Astrocyte (in vitro differentiated cells and primary cell): ENCODE data around the gene CYP4A22. TPM values are rescaled to one million over a fixed set of nuclear protein-coding genes. Genes with fewer than 3 reads are reported as not detected.

ENCODE experiments used
- DNase-seq: peaks from one replicate; pipeline ENCODE4 v3.0.0-alpha.2; 2010; ENCODE audit warnings: low read depth
- FAIRE-seq: peaks from 2 replicates; lab custom pipeline; 2011; peaks lifted over from hg19 to GRCh38; lab: Jason Lieb, UNC
- H2AFZ ChIP-seq: 2 replicates; pipeline ENCODE4 v1.6.0; 2012; ENCODE audit warnings: low read depth, low read length, inconsistent platforms
- H3K27ac ChIP-seq: 2 replicates; pipeline ENCODE4 v1.5.1; 2011; ENCODE audit warnings: low read depth, low read length, inconsistent platforms
- H3K27me3 ChIP-seq: 2 replicates; pipeline ENCODE4 v1.6.0; 2011; ENCODE audit warnings: low read length, inconsistent platforms; ENCODE audit not compliant: insufficient read depth
- H3K36me3 ChIP-seq: 2 replicates; pipeline ENCODE4 v1.5.1; 2011; ENCODE audit warnings: low read length, inconsistent platforms; ENCODE audit not compliant: insufficient read depth
- H3K4me1 ChIP-seq: 2 replicates; pipeline ENCODE4 v1.5.1; 2011; ENCODE audit warnings: low read length, inconsistent platforms; ENCODE audit not compliant: insufficient read depth
- H3K4me2 ChIP-seq: 2 replicates; pipeline ENCODE4 v1.6.0; 2012; ENCODE audit warnings: low read length, inconsistent platforms
- H3K4me3 ChIP-seq: 2 replicates; pipeline ENCODE4 v1.5.1; 2011; ENCODE audit warnings: low read depth, mild to moderate bottlenecking, low read length, inconsistent platforms; ENCODE audit not compliant: insufficient read depth
- H3K79me2 ChIP-seq: 2 replicates; pipeline ENCODE4 v1.6.0; 2012; ENCODE audit warnings: mild to moderate bottlenecking, low read length, inconsistent platforms; ENCODE audit not compliant: insufficient read depth
- H3K9ac ChIP-seq: 2 replicates; pipeline ENCODE4 v1.6.0; 2012; ENCODE audit warnings: mild to moderate bottlenecking, low read length, inconsistent platforms
- H3K9me3 ChIP-seq: 2 replicates; pipeline ENCODE4 v1.5.1; 2012; ENCODE audit warnings: low read depth, mild to moderate bottlenecking, low read length, inconsistent platforms; ENCODE audit not compliant: insufficient read depth
- H4K20me1 ChIP-seq: 2 replicates; pipeline ENCODE4 v1.6.0; 2012; ENCODE audit warnings: low read length, inconsistent platforms; ENCODE audit not compliant: insufficient read depth
- H3K27ac Mint-ChIP-seq: one replicate; pipeline ENCODE4 v1.8.0; 2021; ENCODE audit warnings: mild to moderate bottlenecking, mixed read lengths; ENCODE audit not compliant: unreplicated experiment
- H3K27me3 Mint-ChIP-seq: one replicate; pipeline ENCODE4 v1.8.0; 2021; ENCODE audit warnings: low read depth, mixed read lengths; ENCODE audit not compliant: unreplicated experiment
- H3K36me3 Mint-ChIP-seq: one replicate; pipeline ENCODE4 v1.8.0; 2021; ENCODE audit warnings: low read depth, mixed read lengths; ENCODE audit not compliant: unreplicated experiment
- H3K4me1 Mint-ChIP-seq: one replicate; pipeline ENCODE4 v1.8.0; 2021; ENCODE audit warnings: low read depth, mixed read lengths; ENCODE audit not compliant: unreplicated experiment
- H3K4me3 Mint-ChIP-seq: one replicate; pipeline ENCODE4 v1.8.0; 2021; ENCODE audit warnings: mild to moderate bottlenecking, moderate library complexity, mixed read lengths; ENCODE audit not compliant: unreplicated experiment
- H3K9me3 Mint-ChIP-seq: one replicate; pipeline ENCODE4 v1.8.0; 2021; ENCODE audit warnings: mild to moderate bottlenecking, mixed read lengths; ENCODE audit not compliant: unreplicated experiment
- EZH2 ChIP-seq: IDR thresholded peaks from 2 replicates; pipeline ENCODE4 v1.6.1; 2012; ENCODE audit warnings: mild to moderate bottlenecking, low read length, inconsistent platforms; ENCODE audit not compliant: insufficient read depth
- total RNA-seq: library from RNA; stranded (reverse); gene quantifications from 2 replicates; pipeline ENCODE4 v1.2.1, GENCODE V29; 2021
- TF ChIP-seq, protein P1 (sequence below): IDR thresholded peaks from 2 replicates; pipeline ENCODE4 v1.5.1; 2011; ENCODE audit warnings: low read depth, mild to moderate bottlenecking, inconsistent platforms, low read length, moderate library complexity; ENCODE audit not compliant: insufficient read depth

The CYP4A22 gene
- total RNA-seq, 1 donor from 2014 or later, result not detected

DNA sequence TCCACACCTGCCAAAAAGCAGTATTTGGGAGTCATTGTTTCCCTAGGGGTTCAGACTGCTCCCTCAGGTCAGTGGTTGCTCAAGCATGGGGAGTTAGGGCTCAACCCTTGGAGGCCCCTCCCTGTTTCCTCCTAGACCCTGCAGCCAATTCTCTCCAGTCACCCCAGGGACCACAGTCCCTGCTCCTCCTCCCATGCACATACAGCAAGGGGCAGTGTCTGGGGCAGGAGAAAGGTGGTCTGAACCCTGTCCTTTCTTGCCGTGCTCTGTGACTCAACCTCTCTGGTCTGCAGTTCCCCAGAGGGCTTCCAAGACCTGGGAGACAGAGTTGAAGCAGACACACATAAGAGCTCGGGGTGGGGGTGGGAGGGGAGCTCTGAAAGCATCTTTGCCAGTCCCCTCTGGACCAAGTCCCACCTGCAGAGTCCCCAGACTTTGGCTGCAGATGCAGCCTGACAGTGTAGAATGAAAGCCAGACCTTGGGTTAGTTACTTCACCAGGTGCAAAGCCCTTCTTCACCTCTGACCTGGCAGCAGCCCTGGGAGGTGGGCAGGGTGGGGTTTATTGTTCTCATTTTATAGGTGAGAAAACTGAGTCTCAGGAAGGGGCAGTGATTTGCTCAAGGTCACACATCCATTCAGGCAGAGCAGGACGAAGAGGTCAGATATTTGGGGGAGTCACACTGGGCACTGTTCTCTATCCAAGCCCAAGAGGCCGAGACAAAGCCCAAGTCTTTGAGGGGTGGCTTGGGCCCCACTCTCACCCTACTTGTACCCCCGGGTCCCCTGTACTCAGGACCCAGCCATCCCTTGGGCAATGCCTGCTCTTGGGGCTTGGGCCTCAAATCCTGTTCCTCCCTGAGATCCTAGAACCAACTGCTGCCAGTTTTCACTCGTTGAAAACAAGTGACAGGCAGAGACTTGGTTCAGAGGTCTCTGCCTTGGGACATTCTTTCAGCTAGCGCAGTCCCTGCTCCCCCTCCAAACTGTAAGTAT, 51.8 kb downstream of the CYP4A22 start:
- H2AFZ ChIP-seq, result no peak overlapping the region
- peaks cover 6% of the 10 kb centered on the region for H3K4me1 ChIP-seq
- peaks cover 20% of the 10 kb centered on the region for H3K4me1 Mint-ChIP-seq
- no peaks in the 10 kb centered on the region for H3K27me3 ChIP-seq
- H3K79me2 ChIP-seq, result no peaks in the 10 kb centered on the region
- H3K4me3 ChIP-seq, result no peak overlapping the region
- no peak overlapping the region for H3K4me2 ChIP-seq
- H4K20me1 ChIP-seq, result no peaks in the 10 kb centered on the region
- peaks cover 3% of the 10 kb centered on the region for H3K36me3 Mint-ChIP-seq
- H3K27ac ChIP-seq, result no peak overlapping the region
- DNase-seq (no peak), FAIRE-seq (no peak)
- H3K9me3 Mint-ChIP-seq, result peaks cover 2% of the 10 kb centered on the region
- TF ChIP-seq EZH2, result no peak
- TF ChIP-seq, protein P1, sequence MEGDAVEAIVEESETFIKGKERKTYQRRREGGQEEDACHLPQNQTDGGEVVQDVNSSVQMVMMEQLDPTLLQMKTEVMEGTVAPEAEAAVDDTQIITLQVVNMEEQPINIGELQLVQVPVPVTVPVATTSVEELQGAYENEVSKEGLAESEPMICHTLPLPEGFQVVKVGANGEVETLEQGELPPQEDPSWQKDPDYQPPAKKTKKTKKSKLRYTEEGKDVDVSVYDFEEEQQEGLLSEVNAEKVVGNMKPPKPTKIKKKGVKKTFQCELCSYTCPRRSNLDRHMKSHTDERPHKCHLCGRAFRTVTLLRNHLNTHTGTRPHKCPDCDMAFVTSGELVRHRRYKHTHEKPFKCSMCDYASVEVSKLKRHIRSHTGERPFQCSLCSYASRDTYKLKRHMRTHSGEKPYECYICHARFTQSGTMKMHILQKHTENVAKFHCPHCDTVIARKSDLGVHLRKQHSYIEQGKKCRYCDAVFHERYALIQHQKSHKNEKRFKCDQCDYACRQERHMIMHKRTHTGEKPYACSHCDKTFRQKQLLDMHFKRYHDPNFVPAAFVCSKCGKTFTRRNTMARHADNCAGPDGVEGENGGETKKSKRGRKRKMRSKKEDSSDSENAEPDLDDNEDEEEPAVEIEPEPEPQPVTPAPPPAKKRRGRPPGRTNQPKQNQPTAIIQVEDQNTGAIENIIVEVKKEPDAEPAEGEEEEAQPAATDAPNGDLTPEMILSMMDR, result no peak
- H3K27ac Mint-ChIP-seq, result no peak overlapping the region
- H3K9me3 ChIP-seq, result no peaks in the 10 kb centered on the region
- peaks cover 43% of the 10 kb centered on the region for H3K27me3 Mint-ChIP-seq
- H3K36me3 ChIP-seq, result no peaks in the 10 kb centered on the region
- H3K9ac ChIP-seq, result no peak overlapping the region
- H3K4me3 Mint-ChIP-seq, result no peak overlapping the region

DNA sequence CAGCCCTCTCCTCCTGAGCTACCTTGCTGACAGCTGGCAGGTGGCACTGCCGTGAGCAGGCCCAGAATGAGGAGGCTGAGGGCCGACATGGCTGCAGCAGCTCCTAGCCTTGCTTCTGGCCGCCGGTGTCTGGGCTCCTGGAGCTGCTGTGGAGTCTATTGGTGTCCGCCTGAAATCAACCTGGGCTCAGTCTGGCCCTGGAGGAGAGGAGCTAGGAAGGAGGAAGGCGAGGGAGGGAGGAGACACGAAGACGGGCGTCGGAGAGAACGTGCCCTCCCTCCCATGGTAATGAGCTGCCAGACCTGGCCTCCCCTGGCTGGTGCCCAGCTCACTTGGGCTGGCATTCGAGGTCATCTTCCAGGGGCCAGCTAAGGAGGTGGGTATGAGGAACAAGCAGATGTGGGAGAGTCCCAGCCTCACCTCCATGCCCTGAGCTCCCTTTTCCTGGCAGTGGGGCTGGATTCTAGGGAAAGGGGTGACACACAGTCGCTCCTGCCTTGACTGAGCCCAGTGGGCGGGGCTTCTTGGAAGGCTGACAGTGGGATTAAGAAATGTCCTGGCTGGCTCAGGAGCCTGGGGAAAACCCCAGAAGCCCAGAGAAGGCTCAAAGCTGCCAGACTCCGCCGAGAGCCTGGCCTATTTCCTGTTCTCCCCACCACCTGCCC, 52.7 kb downstream of the CYP4A22 start, which contains the start of gene PDZK1IP1:
Gene PDZK1IP1 (minus strand): TSS at position 193 of the 665 bp plus-strand sequence. CDS start 104 bp downstream, at position 89.
- Histone ChIP-seq H3K4me3 (no peak within 1 kb of the TSS), H2AFZ (peak within 1 kb of the TSS; percentile 60), H3K79me2 (no peaks in the 10 kb centered on the region), H3K4me1 (peaks cover 6% of the 10 kb centered on the region), H3K4me2 (no peak within 1 kb of the TSS), H3K27me3 (peaks cover 7% of the 10 kb centered on the region), H3K9ac (no peak within 1 kb of the TSS), H3K27ac (no peak within 1 kb of the TSS), H3K9me3 (no peaks in the 10 kb centered on the region), H4K20me1 (no peaks in the 10 kb centered on the region), H3K36me3 (no peaks in the 10 kb centered on the region)
- Mint-ChIP-seq H3K9me3 (peaks cover 2% of the 10 kb centered on the region), H3K36me3 (peaks cover 3% of the 10 kb centered on the region), H3K27me3 (peaks cover 46% of the 10 kb centered on the region), H3K27ac (peak within 1 kb of the TSS; percentile 26), H3K4me3 (no peak within 1 kb of the TSS), H3K4me1 (peaks cover 20% of the 10 kb centered on the region)
- no peak for FAIRE-seq
- TF ChIP-seq EZH2, result no peak
- TF ChIP-seq, protein P1, result no peak
- peak; percentile 63 for DNase-seq
